SK-MEL-5 (cell line): Measurements from ENCODE around the gene DVL2. TPM values are rescaled to one million over a fixed set of nuclear protein-coding genes. Genes with fewer than 3 reads are reported as not detected.

ENCODE experiments used
- DNase-seq: peaks from one replicate; pipeline ENCODE4 v3.0.0-alpha.2; 2016; ENCODE audit warnings: low read depth, low spot score
- in situ Hi-C: cut with HindIII; loops from 2 replicates; pipeline ENCODE4 v1.10.0; 2016; ENCODE audit warnings: low sequenced_read_pairs, high pct_unique_total_duplicates, low pct_unique_long_range_greater_than_20kb
- total RNA-seq: library from RNA; depleted of rRNA; stranded (reverse); fragments of >200 nt; shearing (Covaris generic); gene quantifications from 2 replicates; pipeline ENCODE4 v1.2.3, GENCODE V29; 2014

DVL2 gene
- total RNA-seq, 1 experiment from 2014 or later = 91.5 TPM

DNA sequence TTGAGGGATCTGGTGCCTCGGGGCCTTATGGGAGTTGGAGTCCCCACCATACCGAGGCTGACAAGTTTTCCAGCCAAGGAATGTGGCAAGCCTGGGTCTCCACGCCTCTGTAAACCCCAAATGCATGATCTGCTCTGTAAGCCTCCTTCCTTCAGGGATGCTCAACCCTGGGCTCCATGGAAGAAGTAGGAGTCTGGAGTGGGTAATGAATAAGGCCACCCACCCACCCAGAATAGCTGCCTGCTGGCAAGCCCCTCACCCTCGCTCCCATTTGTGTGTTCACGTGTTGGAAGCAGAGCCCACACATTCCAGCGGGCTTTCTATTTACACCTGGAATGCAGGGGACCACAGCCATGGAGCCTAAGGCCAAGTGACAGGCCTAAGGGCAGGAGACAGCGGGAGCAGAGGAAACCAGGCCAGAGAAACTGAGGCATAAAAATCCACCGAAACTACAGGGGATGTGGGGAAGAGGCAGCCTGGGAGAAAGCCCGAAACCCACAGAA lies 19.1 kb downstream of the DVL2 start:
- DNase-seq = no peak
- in situ Hi-C loops = no loop called here

DNA sequence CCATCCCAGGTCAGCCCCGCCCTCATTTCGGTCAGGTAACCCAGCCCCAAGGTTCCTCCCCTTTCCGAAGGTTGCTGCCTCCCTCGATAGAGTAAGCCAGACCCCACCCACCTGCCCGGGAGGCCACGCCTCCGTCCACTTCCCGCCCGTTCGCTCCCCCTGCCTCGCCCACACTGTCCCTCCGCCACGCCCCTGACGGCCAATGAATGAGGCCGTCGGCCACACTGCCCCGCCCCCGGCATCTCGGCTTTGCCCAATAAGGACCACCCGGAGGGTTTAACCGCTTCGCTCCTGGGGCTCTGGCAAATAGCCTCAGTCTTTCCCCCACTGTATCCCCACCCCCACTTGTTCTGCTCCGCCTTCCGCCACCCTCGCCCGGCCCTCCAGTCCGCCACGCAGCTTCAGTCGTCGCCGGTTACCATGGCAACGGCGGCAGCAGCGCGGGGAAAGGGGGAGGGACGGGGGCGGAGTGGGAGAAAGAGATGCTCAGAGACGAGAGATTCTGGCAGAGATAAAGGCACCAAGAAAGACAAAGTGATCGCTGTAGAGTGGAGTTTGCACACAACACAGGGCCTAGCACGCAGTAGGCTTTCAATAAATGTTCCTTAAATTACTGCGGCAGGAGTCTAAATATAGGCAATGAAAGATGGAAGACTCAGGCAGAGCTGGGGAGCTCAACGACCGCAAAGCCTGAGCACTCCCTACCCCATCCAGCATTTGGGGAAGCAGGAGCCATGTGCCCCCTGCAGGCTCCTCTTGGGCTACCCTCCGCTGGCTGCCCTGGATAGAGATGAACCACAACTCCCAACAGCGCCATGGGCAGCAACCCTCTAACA lies 19.8 kb downstream of the DVL2 start:
- in situ Hi-C loops = no loop called here
- peak; percentile 98 for DNase-seq

DNA sequence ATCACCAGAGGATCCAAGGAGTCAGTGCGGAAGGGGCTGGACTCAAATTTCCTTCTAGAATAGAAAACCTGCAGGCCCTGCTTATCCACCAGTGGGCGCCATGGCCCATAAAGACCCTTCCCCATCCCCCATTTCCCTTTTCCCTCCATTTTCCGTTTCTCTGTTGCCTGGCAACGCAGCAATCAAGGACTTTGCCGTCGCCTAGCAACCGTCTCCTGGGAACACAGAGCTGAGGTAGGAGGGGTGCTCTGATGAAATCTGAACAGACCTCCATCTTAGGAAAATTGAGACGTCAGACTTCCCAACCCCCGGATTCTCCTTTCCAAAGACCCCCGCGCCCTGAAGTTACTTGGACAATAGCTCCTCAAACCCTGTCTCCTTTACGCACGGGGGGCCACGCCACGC lies 20.4 kb downstream of the DVL2 start:
- DNase-seq = peak; percentile 89

DNA sequence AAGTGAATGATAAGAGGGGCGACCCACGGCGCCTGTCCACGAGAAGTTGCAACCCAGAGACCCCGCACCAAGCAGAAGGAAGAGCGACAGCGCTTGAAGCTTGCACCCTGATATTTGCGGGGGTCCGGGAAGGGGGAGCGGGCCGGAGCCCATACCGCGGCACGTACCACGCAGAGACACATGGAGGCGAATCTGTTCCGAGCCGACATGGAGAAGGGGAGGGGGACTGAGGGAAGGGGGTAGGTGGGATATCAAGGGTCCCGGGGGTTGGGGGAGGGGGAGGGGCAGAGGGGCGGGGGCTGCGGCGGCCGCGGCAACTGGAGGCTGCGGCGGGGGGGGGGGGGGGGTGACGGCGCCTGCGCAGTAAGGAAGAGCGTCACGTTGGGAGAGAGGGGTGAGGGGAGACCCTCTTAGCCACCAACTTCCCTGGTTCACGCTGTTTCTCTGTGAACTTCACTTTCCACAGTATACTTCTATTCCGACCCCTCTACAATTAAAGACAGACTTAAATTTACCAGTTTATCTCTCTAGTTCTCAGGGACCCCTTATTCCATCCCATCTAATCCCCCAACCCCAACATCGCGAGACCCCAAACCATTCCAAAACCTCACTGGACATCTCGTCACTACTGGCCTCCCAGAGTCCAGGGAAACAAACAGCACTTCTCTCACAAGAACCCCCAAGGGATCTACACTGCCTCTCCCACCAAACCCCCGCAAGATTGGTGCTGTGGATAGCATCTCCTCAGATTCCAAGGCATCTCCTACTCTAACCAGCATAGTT lies 22.6 kb downstream of the DVL2 start:
- in situ Hi-C loops = no loop called here
- DNase-seq = no peak

More for the DNA sequence above, 20.4 kb downstream of the DVL2 start:
- in situ Hi-C loops = no loop called here

DNA sequence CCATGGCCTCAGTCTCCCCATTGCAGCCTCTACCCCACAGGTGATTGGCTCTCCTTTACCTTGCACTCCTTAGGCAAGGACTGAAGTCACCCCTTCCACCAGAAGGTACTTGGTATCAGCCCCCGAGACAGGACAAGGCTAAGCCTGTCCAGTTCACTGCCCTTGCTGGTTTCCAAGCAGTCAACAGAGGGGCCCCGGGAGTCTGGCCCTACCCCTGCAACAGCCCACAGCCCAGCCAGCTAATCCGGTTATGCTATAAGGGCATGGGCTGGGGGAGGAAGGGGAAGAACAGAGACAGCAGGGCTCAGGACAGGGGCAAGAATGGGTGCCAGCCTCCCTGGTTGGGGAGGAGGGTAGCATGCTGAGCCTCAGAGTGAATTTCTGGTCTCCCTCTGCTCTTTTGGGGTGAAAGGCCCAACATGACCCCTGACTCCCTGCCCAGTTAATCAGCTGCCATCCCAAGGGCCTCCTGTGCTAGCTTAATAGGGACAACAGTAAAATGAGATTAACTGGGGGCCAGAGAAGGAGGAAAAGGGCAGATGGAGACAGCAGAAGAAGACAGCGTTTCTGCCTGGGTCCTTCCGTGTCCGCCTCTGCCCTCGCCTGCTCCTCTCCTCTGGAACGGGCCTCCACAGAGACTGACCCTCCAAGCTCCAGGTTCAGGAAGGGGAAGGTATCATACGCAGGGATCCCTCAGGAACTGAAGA lies 25.4 kb downstream of the DVL2 start:
- in situ Hi-C loops = no loop called here
- DNase-seq = no peak

DNA sequence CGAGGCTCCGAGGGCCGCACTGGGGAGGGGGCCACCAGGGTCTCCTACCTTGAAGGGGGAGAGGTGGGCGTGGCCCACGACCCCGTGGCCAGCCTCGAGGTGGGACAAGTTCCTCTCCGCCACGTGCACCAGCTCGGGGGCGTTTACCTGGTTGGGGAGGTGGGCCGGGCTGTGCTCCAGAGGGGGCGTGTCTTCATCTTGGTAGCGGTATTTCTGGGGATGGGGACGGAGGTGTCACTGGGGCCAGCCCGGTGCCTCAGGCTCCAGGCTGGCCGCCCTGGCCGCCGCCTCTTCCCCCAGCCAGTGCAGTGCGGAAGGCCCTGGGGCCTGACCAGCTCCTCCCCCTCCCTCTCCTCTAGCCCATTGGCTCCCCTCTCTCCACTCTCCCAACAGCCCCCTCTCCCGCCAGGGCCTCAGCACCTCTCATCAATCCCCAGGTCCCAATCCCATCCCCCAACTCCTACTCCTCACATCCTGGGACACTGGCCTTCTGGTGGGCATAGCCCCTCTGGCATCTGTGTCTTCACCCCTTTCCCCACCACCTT lies 26.2 kb downstream of the DVL2 start:
- no peak for DNase-seq
- in situ Hi-C loops = no loop called here

DNA sequence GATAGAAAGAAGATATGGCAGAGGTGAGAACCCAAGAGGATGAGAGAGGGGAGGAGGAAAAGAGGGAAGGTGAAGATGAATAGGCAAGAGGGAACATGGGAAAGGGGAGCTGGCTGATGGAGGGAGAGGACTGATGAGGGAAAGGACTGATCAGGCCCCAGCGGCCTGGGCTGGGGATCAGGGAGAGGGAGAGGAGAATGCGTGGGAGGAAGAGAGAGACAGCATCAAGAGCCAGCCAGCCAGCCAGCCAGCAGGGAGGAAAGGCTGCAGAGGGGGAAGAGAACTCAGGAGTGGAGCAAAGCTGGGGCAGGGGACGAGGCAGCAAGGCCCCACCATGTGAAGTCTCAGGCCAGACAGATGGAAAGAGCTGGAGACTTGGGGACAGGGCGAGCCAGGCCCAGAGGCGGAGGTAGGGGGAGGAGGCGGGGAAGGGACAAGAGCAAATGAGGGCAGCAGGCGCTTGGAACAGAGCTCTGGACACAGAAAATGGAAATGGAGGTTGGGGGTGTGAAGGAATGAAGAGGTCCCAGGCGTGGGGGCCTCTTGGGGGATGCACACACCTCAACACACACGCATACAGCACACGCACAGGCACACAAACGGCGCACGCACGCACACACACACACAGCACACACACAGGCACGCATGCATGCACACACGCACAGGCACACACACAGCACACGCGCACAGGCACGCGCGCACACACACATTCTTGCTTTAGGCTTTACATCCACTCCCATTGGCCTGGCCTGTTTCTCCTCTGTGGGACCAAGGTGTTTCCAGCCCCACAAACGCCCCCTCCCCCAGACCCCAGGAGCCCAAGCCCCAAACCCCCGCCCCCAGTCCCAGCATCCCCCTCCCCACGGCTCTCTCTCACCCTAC lies 27.0 kb downstream of the DVL2 start:
- no peak for DNase-seq
- in situ Hi-C loops = no loop called here

DNA sequence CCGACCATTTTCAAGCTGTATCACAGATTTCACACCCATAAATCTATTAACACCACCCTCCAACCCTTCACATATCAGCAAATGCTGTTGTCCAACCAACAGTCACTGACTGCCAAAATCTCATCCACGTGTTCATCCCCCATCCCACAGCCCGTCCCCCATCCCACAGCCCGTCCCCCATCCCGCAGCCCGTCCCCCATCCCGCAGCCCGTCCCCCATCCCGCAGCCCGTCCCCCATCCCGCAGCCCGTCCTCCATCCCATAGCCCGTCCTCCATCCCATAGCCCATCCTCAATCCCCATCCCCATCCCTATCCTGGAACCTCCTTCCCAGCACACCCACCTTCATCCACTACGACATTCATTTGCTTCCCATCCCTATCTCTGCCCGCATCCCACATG lies 28.8 kb downstream of the DVL2 start:
- DNase-seq = no peak
- in situ Hi-C loops = no loop called here

DNA sequence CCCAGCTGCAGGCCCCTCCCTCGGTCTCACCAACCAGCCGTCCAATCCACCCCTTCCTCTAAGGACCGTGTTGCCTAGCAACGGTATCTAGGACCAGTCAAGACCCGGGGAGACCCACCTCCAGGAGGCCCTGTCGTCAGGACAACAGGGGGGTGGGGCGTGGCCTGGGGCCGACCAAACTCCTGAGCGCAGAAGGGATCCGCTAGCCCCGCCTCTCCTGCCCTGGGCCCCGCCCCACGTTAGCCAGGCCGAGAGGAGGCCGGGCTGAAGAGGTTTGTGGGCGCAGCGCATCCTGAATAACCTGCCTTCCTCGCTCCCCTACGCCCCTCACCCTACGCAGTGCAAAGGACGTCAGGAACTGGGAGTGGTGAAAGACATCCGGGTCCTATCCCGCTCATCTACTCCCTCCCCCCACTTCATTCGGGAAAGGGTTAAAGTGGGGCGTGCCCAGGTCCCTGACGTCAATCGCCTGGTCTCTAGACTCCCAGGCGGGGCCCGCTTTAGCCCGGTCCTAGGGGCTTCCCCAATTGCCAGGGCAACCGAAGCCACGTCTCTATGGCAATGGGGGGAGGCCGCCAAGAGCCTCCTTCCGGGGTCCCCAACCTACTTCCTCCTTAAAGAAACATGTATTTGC lies 29.4 kb downstream of the DVL2 start:
- peak; percentile 81 for DNase-seq
- in situ Hi-C loops = no loop called here

DNA sequence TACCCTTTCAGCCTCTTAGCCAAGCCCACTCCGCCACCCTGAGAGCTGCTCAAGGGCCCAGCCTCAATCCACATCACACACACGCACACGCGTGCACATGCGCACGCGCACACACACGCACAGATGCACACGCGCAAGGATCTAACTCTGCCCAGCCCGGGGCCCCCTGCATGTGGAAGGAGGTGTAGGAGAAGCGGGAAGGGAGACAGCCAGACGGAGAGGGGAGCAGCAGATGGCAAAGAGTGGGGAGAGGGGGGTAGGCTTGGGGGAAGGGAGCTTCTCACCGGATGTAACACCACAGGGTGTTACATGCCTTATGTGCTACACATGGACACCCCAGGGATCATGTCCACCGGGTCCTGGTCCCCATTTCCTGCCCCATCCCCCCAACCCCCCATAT lies 30.0 kb downstream of the DVL2 start:
- in situ Hi-C loops = no loop called here
- DNase-seq = no peak

DNA sequence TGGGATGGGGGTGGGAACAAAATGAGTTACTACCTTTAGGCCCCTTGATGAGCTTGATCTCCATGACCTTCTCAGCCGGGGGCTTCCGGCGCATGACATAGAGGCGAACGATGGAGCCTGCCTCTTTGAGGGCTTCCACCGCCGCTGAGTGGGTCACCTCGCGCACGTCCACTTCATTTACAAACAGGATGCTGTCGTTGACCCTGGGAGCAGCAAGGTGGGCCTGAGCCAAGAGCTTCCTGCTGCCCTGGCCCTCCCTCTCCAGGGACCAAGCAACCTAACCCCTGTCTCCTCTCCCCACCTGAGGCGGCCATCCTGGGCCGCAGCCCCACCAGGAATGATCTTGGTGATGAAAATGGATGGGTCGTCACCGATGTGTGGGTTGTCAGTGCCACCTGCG lies 30.9 kb downstream of the DVL2 start:
- in situ Hi-C loops = no loop called here
- DNase-seq = no peak

DNA sequence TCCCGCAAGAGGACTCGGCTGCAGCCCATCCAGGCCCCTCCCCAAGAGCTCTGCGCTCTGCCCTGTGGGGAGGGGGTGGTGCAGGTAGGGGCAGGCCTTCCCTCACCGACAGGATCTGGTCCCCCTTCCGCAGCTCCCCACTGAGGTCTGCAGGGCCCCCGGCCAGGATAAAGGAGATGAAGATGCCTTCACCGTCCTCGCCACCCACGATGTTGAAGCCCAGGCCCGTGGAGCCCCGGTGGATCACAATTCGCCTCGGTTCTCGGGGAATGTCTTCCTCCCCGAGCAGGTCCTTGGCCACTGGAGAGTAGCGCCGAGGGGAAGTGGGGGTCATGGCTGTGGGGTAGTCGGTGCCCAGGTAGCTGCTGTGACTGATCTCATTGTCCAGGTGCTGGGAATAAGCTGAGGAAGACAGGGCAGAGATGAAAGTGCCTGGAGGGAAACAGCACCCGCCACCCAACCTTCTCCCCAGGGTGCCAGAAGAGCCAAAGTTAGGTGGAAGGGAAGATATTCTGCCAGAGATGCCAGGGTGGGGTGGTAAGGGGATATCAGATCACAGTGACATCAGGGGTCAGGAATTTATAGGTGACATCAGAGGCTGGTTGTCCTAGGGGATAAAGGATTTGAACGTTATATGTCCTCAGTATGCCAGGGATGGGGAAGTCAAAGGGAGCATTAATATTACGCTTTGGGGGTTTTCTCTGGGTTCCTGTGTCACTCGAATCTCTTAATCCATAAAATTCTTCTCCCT lies 37.5 kb downstream of the DVL2 start:
- DNase-seq = no peak
- in situ Hi-C loops = no loop called here

DNA sequence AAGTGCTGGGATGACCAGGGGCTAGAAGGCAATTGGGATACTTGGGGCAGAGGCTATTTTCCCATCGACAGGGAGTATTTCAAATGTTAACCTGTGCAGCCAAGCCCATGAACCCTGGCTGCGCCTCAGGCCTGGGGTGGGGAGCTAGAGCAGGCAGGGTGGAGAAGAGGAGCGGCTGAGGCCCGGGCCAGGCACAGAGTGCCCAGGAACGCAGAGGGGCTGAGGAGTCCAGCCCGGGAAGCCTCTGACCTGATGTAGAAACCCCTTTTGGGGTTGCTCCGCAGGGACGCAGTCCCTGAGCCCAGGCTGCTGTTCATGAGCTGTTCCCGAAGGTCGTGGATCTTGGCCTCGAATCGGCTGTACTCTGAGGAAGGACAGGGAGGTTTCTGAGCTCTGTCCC lies 38.3 kb downstream of the DVL2 start:
- in situ Hi-C loops = no loop called here
- DNase-seq = no peak

DNA sequence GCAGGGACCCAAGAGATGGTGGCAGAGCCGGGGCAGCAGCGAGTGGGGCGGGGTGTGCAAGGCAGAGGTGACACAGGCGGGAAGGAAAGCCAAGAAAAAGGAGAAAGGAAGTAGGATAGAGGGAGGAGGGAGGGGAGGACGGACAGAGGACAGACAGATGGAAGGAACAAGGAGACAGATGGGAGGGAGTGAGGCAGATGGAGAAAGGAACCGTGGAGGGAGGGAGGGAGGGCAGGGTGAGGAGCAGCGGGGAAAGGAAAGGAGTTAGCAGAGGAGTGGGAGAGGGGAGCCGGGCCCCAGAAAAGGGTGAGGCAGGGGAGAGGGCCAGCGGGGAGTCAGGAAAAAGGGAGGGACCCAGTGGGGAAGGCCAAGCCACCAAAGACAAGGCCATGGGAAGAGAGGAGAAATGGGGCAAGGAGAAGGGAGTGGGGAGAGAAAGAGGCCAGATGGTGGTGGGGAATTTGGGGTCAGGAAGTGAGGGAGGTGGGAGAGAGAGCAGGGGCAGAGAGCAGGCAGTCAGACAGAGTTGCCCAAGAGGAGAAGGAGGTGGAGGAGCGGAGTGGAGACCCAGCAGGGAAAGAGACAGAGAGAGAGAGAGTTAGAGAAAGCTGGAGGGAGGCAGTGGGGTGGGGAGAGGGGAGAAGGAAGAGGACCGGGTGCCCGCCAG lies 41.9 kb downstream of the DVL2 start:
- in situ Hi-C loops = no loop called here
- DNase-seq = no peak

DNA sequence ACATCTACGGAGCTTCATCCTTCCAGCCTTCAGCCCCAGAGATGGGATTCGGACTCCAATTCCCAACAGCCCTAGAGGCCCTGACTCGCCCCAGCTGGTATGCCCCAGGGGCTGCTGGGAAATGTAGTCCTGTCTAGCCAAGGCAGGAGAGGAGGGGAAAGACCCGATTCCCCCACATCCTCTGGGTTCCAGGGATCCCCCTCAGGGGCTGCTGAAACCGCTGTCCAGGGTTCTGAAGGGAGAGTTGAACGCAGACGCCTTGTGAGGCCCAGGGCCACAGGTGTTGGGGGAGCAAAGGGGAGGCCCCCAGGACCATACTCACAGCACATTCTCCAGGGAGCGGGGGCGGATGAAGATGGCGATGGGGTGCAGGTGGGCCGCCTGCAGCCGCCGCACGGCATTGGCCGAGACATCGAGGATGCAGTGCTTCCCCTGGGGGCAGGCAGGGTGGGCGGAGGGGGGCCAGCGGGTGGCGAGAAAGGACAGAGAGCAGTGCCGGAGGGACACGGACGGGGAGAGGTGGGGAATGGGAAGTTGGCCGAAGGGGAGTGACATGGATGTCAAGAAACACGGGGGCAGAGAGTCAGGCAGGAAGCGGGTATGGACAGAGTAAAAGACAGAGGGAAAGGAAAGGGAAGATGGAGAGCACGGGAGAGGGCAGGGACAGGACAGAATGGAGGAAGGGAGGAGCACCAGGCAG lies 42.6 kb downstream of the DVL2 start:
- in situ Hi-C loops = no loop called here
- DNase-seq = peak; percentile 74
